Esophagus muscularis mucosa (tissue), 4 donors: Measurements from ENCODE around the gene GPRIN1. TPM values are rescaled to one million over a fixed set of nuclear protein-coding genes. Genes with fewer than 3 reads are reported as not detected.

Experiments
- DNase-seq: peaks from one replicate; pipeline ENCODE4 v3.0.0-alpha.2; 2017; ENCODE audit errors: extremely low spot score
- H3K27ac ChIP-seq, 4 donors: fragments of 200-600 bp; sonication (generic); replicated peaks in 1 of 4; 1 replicate in 3 of 4; 2 replicates in 1 of 4; pipeline ENCODE4 v1.5.1; 2016 to 2019; ENCODE audit warnings: mild to moderate bottlenecking in 1 of 4
- H3K27me3 ChIP-seq, 4 donors: fragments of 200-600 bp; sonication (generic); one replicate each; pipeline versions ENCODE4 v1.5.1 to v1.6.0; 2016 to 2019
- H3K36me3 ChIP-seq, 4 donors: fragments of 200-600 bp; sonication (generic); one replicate each; pipeline ENCODE4 v1.5.1; 2016 to 2019
- H3K4me1 ChIP-seq, 4 donors: fragments of 200-600 bp; sonication (generic); one replicate each; pipeline ENCODE4 v1.5.1; 2016 to 2019
- H3K4me3 ChIP-seq, 4 donors: fragments of 200-600 bp; sonication (generic); 1 replicate in 2 of 4; 2 replicates in 2 of 4; pipeline ENCODE4 v1.5.1; 2016 to 2019; ENCODE audit warnings: mild to moderate bottlenecking in 4 of 4, moderate library complexity in 1 of 4
- H3K9me3 ChIP-seq, 4 donors: fragments of 200-600 bp; sonication (generic); 1 replicate in 3 of 4; 2 replicates in 1 of 4; pipeline ENCODE4 v1.5.1; 2016 to 2019
- EP300 ChIP-seq: sonication (generic); formaldehyde crosslinking; IDR thresholded peaks from one replicate; pipeline ENCODE4 v1.6.1; 2017; ENCODE audit warnings: antibody characterized with exemption
- POLR2A ChIP-seq: fragments of 450-650 bp; IDR thresholded peaks from one replicate; pipeline ENCODE4 v1.6.1; 2017; ENCODE audit warnings: antibody characterized with exemption, moderate library complexity, mild to moderate bottlenecking, low read depth
- POLR2AphosphoS5 ChIP-seq, 2 donors: sonication (generic); formaldehyde crosslinking; IDR thresholded peaks; one replicate each; pipeline ENCODE4 v1.6.1; 2017; ENCODE audit warnings: antibody characterized with exemption in 2 of 2
- WGBS: methylation state at CpG from one replicate; pipeline ENCODE4 v1.1.5; 2018; 5-methylcytosine and 5-hydroxymethylcytosine counted together
- intact Hi-C: fragments of 100-400 bp; cut with DNase I; formaldehyde crosslinking; loops from one replicate; pipeline ENCODE4 v1.15.1; 2023
- total RNA-seq, 4 donors: library from RNA; depleted of rRNA; stranded (reverse); fragments of >200 nt; gene quantifications; one replicate each; pipeline versions ENCODE4 v1.1.0 to v1.2.1, GENCODE V29; 2016
- TF ChIP-seq, protein P1 (sequence below), 3 experiments: fragments of 200-600 bp in 2 of 3; fragments of 450-650 bp in 1 of 3; sonication (generic) in 2 of 3; IDR thresholded peaks; one replicate each; pipeline ENCODE4 v1.5.1; 2017 to 2019; ENCODE audit warnings: antibody characterized with exemption in 3 of 3, mild to moderate bottlenecking in 2 of 3, moderate library complexity in 1 of 3

Gene GPRIN1
- total RNA-seq, 4 donors from 2014 or later, result 0.42 to 1.0 (median 0.95) TPM

DNA sequence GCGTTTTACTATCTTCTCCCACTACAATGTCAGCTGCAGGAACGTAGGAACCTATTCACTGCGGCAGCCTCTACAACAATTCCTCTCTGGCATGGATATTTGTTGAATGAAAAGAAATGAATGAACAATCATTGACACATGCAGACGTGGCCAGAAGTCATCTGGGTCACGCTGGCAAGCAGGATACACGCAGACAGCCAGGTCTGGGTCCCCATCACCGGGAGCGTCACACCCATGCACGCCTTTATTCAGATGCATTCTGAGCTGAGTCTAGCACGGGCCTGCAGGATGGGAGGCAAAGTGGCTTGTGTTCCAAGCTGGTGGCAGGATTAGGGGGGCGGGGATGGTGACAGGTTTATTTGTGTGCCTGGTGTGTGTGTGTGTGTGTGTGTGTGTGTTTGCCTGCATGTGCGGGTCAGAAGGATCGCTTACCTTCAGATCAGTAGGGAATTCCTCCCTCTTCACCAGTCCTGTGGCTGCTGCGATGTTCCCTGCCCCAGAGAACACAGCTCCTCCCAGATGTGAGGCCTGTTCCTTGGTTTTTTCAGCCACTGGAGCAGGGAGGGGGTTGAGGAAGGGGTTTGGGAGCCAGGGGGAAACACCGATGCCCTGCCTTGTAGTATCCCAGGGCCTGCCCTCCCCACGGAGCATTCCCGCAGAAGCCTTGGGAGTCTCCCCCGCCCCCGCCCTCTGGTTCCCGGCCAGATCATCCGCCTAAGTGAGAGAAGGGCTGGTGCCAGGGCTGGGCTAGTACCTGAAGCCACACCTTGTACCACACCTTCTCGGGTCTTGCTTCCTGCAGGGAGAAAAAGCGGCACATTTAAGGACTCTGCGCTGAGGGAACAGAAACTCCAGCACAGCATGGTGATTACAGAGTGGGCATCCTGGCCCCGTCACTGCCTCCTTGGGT is 16.3 kb upstream of the GPRIN1 start:
- DNase-seq, result no peak
- WGBS, result 48% methylated on average over 18 of the region's 25 CpGs
- Histone ChIP-seq H3K27me3 (peaks cover 0 to 96% (median 40%) of the 10 kb centered on the region in 4 donors), H3K9me3 (no peaks in the 10 kb centered on the region), H3K27ac (no peak overlapping the region), H3K4me1 (peaks cover 17 to 27% (median 22%) of the 10 kb centered on the region in 4 donors), H3K4me3 (no peak overlapping the region), H3K36me3 (no peaks in the 10 kb centered on the region)
- intact Hi-C loops, result no loop called here
- TF ChIP-seq EP300 (no peak), POLR2AphosphoS5 (IDR thresholded peaks at IDR 0.05) (no peak), POLR2A (no peak)
- TF ChIP-seq, protein P1, sequence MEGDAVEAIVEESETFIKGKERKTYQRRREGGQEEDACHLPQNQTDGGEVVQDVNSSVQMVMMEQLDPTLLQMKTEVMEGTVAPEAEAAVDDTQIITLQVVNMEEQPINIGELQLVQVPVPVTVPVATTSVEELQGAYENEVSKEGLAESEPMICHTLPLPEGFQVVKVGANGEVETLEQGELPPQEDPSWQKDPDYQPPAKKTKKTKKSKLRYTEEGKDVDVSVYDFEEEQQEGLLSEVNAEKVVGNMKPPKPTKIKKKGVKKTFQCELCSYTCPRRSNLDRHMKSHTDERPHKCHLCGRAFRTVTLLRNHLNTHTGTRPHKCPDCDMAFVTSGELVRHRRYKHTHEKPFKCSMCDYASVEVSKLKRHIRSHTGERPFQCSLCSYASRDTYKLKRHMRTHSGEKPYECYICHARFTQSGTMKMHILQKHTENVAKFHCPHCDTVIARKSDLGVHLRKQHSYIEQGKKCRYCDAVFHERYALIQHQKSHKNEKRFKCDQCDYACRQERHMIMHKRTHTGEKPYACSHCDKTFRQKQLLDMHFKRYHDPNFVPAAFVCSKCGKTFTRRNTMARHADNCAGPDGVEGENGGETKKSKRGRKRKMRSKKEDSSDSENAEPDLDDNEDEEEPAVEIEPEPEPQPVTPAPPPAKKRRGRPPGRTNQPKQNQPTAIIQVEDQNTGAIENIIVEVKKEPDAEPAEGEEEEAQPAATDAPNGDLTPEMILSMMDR (IDR thresholded peaks at IDR 0.05), result no peak

DNA sequence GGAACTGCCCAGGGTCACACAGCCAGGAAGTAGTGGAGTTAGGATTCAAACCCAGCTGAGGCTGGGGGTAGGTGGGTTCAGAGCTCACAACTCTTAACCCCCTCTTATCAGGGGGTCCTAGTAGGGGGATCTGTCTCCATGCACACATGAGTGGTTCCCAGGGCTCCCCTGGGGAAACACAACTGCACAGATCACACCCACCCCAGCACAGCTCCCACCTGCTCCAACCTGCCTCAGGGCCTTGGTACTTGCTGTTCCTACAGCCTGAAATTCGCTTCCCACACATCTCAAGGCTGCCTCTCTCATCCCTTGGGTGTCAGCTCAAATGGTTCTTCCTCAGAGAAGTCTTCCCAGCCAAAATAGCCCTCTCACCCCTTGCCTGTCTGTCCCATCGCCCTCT is 15.6 kb upstream of the GPRIN1 start:
- 65% methylated on average over 2 of the region's 2 CpGs for WGBS
- intact Hi-C loops, result no loop called here
- H3K27me3 ChIP-seq, result peaks cover 0 to 96% (median 44%) of the 10 kb centered on the region in 4 donors

DNA sequence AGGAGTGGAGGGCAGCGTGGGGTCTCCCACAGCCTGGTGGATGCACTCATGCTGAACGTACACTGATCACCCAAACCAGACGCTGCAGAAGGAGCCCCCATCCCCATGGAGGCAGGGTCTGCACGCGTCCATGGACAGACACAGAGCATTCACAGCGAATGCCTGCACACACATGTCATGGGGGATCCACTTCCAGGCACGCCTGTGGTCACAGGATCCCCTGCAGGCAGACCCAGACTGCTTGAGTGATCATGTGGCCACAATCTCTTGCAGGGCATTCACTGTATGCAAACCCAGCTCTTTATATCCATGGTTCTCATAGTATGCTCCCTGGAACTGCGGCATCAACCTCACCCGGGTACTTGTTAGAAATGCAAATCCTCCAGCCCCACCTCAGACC is 15.0 kb upstream of the GPRIN1 start:
- 79% methylated on average over 8 of the region's 9 CpGs for WGBS
- no peak for DNase-seq
- H3K36me3 ChIP-seq, result no peaks in the 10 kb centered on the region
- intact Hi-C loops, result no loop called here
- no peak overlapping the region for H3K27ac ChIP-seq
- no peaks in the 10 kb centered on the region for H3K9me3 ChIP-seq
- peaks cover 2 to 96% (median 45%) of the 10 kb centered on the region in 4 donors for H3K27me3 ChIP-seq
- no peak overlapping the region for H3K4me3 ChIP-seq
- TF ChIP-seq EP300, result no peak
- TF ChIP-seq, protein P1 (IDR thresholded peaks at IDR 0.05), result no peak
- TF ChIP-seq POLR2A, result no peak
- TF ChIP-seq POLR2AphosphoS5 (IDR thresholded peaks at IDR 0.05), result no peak
- H3K4me1 ChIP-seq, result peaks cover 21 to 29% (median 24%) of the 10 kb centered on the region in 4 donors

More for the DNA sequence above, 15.6 kb upstream of the GPRIN1 start:
- H3K36me3 ChIP-seq, result no peaks in the 10 kb centered on the region
- H3K27ac ChIP-seq, result no peak overlapping the region
- TF ChIP-seq, protein P1 (IDR thresholded peaks at IDR 0.05), result no peak
- TF ChIP-seq POLR2AphosphoS5 (IDR thresholded peaks at IDR 0.05) (no peak), EP300 (no peak), POLR2A (no peak)
- no peaks in the 10 kb centered on the region for H3K9me3 ChIP-seq
- peaks cover 19 to 29% (median 24%) of the 10 kb centered on the region in 4 donors for H3K4me1 ChIP-seq
- DNase-seq, result no peak
- no peak overlapping the region for H3K4me3 ChIP-seq

DNA sequence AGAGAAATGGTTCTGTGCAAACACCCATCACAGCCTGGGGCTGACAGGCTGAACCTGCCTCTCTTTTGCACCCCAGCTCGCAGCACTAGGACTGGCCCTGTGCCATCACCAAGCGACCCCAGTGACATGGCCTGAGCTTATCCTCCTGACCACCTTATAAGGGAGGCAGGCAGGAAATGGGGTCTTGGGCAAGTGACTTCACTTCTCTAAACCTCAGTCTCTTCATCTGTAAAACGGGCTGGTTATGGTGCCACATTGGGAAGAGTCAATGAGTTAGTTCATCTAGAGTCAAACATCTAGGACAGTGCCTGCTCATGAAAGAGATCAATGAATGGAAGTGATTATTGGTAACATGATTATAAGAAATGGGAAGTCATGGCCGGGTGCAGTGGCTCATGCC is 14.2 kb upstream of the GPRIN1 start:
- 69% methylated on average over 4 of the region's 4 CpGs for WGBS
- TF ChIP-seq, protein P1 (IDR thresholded peaks at IDR 0.05), result no peak
- TF ChIP-seq POLR2A (no peak), POLR2AphosphoS5 (IDR thresholded peaks at IDR 0.05) (no peak), EP300 (no peak)
- no peak for DNase-seq
- Histone ChIP-seq H3K27me3 (peaks cover 6 to 96% (median 45%) of the 10 kb centered on the region in 4 donors), H3K9me3 (no peaks in the 10 kb centered on the region), H3K36me3 (no peaks in the 10 kb centered on the region), H3K4me1 (peaks cover 21 to 29% (median 24%) of the 10 kb centered on the region in 4 donors), H3K27ac (no peak overlapping the region), H3K4me3 (no peak overlapping the region)
- intact Hi-C loops, result no loop called here
